SK-N-SH (cell line): Measurements from ENCODE around the gene TMEM62. TPM values are rescaled to one million over a fixed set of nuclear protein-coding genes. Genes with fewer than 3 reads are reported as not detected.

Experiments used
- CTCF ChIA-PET: fragments of 300-600, 350-600 bp; formaldehyde crosslinking; extraction: SDS; loops from one replicate; lab custom pipeline; 2021; lab: Yijun Ruan, JAX
- POLR2A ChIA-PET: fragments of 350-600 bp; sonication (Branson Sonifier 250); formaldehyde crosslinking; extraction: SDS; loops from one replicate; lab custom pipeline; 2020; ENCODE audit warnings: antibody characterized with exemption, inconsistent platforms; lab: Yijun Ruan, JAX
- DNase-seq: peaks from one replicate; pipeline ENCODE4 v3.0.0; 2012
- H2AFZ ChIP-seq: fragments of 200-600 bp; sonication (generic); 2 replicates; pipeline ENCODE4 v1.8.1; 2016; ENCODE audit warnings: antibody characterized with exemption, mild to moderate bottlenecking, low read depth
- H3F3A ChIP-seq: fragments of 200-600 bp; sonication (generic); replicated peaks from 2 replicates; pipeline ENCODE3; 2016; ENCODE audit warnings: antibody characterized with exemption, mild to moderate bottlenecking; ENCODE audit not compliant: insufficient read depth
- H3K27ac ChIP-seq, 2 experiments: fragments of 200-500 bp in 1 of 2; fragments of 200-600 bp in 1 of 2; sonication (Bioruptor generic) in 1 of 2; sonication (generic), shearing (Covaris generic) in 1 of 2; 2 replicates each; pipeline versions ENCODE4 v1.5.1 to v1.6.1; 2014 to 2016; ENCODE audit warnings: low read depth in 2 of 2, inconsistent platforms in 1 of 2, low read length in 1 of 2, mild to moderate bottlenecking in 1 of 2, mixed read lengths in 1 of 2
- H3K27me3 ChIP-seq: fragments of 200-600 bp; sonication (generic), shearing (Covaris generic); 2 replicates; pipeline ENCODE4 v1.6.1; 2016; ENCODE audit warnings: mixed run types; ENCODE audit not compliant: insufficient read depth
- H3K36me3 ChIP-seq, 2 experiments: fragments of 200-500 bp in 1 of 2; fragments of 200-600 bp in 1 of 2; sonication (Bioruptor generic) in 1 of 2; sonication (generic) in 1 of 2; replicated peaks in 1 of 2; 2 replicates each; pipeline versions ENCODE3 to v1.5.1; 2014 to 2016; ENCODE audit warnings: low read length in 1 of 2, mild to moderate bottlenecking in 1 of 2; ENCODE audit not compliant: insufficient read depth in 2 of 2, control insufficient read depth in 1 of 2
- H3K4me1 ChIP-seq, 2 experiments: fragments of 200-500 bp in 1 of 2; fragments of 200-600 bp in 1 of 2; sonication (Bioruptor generic) in 1 of 2; sonication (generic), shearing (Covaris generic) in 1 of 2; 2 replicates each; pipeline versions ENCODE4 v1.5.1 to v1.6.1; 2014 to 2016; ENCODE audit warnings: low read depth in 1 of 2, low read length in 1 of 2, mixed run types in 1 of 2; ENCODE audit not compliant: insufficient read depth in 2 of 2, control insufficient read depth in 1 of 2
- H3K4me2 ChIP-seq: fragments of 200-600 bp; sonication (generic), shearing (Covaris generic); 2 replicates; pipeline ENCODE4 v1.6.1; 2017; ENCODE audit warnings: mixed run types
- H3K4me3 ChIP-seq, 2 experiments: fragments of 200-500 bp in 1 of 2; fragments of 200-600 bp in 1 of 2; sonication (Bioruptor generic) in 1 of 2; sonication (generic), shearing (Covaris generic) in 1 of 2; 2 replicates each; pipeline versions ENCODE4 v1.5.1 to v1.8.1; 2014 to 2016; ENCODE audit warnings: low read depth in 2 of 2, inconsistent platforms in 1 of 2, low read length in 1 of 2, mild to moderate bottlenecking in 1 of 2, mixed read lengths in 1 of 2, moderate library complexity in 1 of 2
- H3K79me2 ChIP-seq: fragments of 200-600 bp; sonication (generic); 2 replicates; pipeline ENCODE4 v1.8.1; 2017; ENCODE audit warnings: mild to moderate bottlenecking; ENCODE audit not compliant: insufficient read depth
- H3K9ac ChIP-seq: fragments of 200-600 bp; sonication (generic); 2 replicates; pipeline ENCODE4 v1.6.1; 2017; ENCODE audit warnings: mixed run types
- H3K9me2 ChIP-seq: fragments of 200-600 bp; sonication (generic); 2 replicates; pipeline ENCODE4 v1.6.1; 2017; ENCODE audit warnings: mixed run types
- H3K9me3 ChIP-seq: fragments of 200-600 bp; sonication (generic); 2 replicates; pipeline ENCODE4 v1.6.1; 2017; ENCODE audit warnings: mixed run types, mild to moderate bottlenecking, moderate library complexity
- H4K20me1 ChIP-seq: fragments of 200-600 bp; sonication (generic); 2 replicates; pipeline ENCODE4 v1.6.1; 2017; ENCODE audit warnings: mild to moderate bottlenecking, mixed run types; ENCODE audit not compliant: insufficient read depth
- EP300 ChIP-seq, 2 experiments: IDR thresholded peaks; 2 replicates each; pipeline versions ENCODE4 v1.4.0 to v1.6.1; 2012; ENCODE audit warnings: borderline replicate concordance in 1 of 2, low read depth in 1 of 2, low read length in 1 of 2
- FOXJ3 ChIP-seq: sonication (generic); formaldehyde crosslinking; IDR thresholded peaks from 2 replicates; pipeline ENCODE4 v1.5.1; 2020; ENCODE audit warnings: mild to moderate bottlenecking, missing genetic modification reagents
- GATA2 ChIP-seq: sonication (generic); formaldehyde crosslinking; IDR thresholded peaks from 2 replicates; pipeline ENCODE4 v1.5.0; 2020; ENCODE audit warnings: mild to moderate bottlenecking, missing genetic modification reagents
- MEF2A ChIP-seq: IDR thresholded peaks from 2 replicates; pipeline ENCODE4 v1.4.0; 2012; ENCODE audit warnings: low read depth, borderline replicate concordance
- POLR2AphosphoS5 ChIP-seq: IDR thresholded peaks from 2 replicates; pipeline ENCODE4 v1.6.1; 2012; ENCODE audit warnings: low read depth, low read length
- RCOR1 ChIP-seq: fragments of 150-350 bp; IDR thresholded peaks from 2 replicates; pipeline ENCODE4 v1.6.1; 2017; ENCODE audit warnings: antibody characterized with exemption, low read length
- TAF1 ChIP-seq: IDR thresholded peaks from 2 replicates; pipeline ENCODE4 v1.6.1; 2012; ENCODE audit warnings: low read depth, mild to moderate bottlenecking, low read length, moderate library complexity, borderline replicate concordance
- WGBS: methylation state at CpG from one replicate; pipeline ENCODE4 v1.1.6; 2017; ENCODE audit warnings: low lambda C conversion rate; 5-methylcytosine and 5-hydroxymethylcytosine counted together
- polyA plus RNA-seq, 3 experiments: library from polyadenylated mRNA; depleted of rRNA; stranded (reverse); fragments of >200 nt; gene quantifications; 2 replicates each; pipeline ENCODE4 v1.2.3, GENCODE V29; 2012
- TF ChIP-seq, protein P1 (sequence below): fragments of 200-600 bp; sonication (generic); IDR thresholded peaks from 2 replicates; pipeline ENCODE4 v1.6.1; 2017; ENCODE audit warnings: antibody characterized with exemption, mild to moderate bottlenecking, moderate library complexity

The TMEM62 gene
- polyA plus RNA-seq, 1 of the 3 experiments (the other 2 are of a cell fraction) = 3.3 TPM

DNA sequence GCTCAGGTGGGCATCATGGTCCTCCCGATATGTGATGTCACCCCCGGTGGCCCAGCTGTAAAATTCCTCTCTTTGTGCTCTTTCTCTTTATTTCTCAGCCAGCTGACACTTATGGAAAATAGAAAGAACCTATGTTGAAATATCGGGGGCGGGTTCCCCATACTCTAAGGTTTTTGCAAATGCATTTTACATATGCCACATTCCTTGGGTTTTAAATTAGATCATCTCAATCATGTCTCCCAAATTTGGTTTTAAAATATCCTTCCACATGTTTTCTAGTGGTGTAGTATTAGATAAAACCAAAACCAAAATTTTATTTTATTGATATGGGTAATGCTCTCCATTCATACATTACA lies 4.4 kb upstream of the TMEM62 start:
- H3K9me3 ChIP-seq = no peaks in the 10 kb centered on the region
- no peak for DNase-seq
- 78% methylated on average over 4 of the region's 4 CpGs for WGBS
- no peaks in the 10 kb centered on the region for H4K20me1 ChIP-seq
- no peaks in the 10 kb centered on the region for H3F3A ChIP-seq
- H2AFZ ChIP-seq = no peak overlapping the region
- H3K4me1 ChIP-seq = no peaks in the 10 kb centered on the region; a peak in 2 of 4 replicates
- no peaks in the 10 kb centered on the region for H3K36me3 ChIP-seq
- TF ChIP-seq TAF1 = no peak
- H3K27ac ChIP-seq = no peak overlapping the region
- no peaks in the 10 kb centered on the region for H3K9me2 ChIP-seq
- ChIA-PET POLR2A (no interaction called here), CTCF (no interaction called here)
- H3K27me3 ChIP-seq = no peaks in the 10 kb centered on the region
- H3K4me3 ChIP-seq = no peak overlapping the region
- no peak overlapping the region for H3K4me2 ChIP-seq
- H3K79me2 ChIP-seq = no peaks in the 10 kb centered on the region
- H3K9ac ChIP-seq = no peak overlapping the region

DNA sequence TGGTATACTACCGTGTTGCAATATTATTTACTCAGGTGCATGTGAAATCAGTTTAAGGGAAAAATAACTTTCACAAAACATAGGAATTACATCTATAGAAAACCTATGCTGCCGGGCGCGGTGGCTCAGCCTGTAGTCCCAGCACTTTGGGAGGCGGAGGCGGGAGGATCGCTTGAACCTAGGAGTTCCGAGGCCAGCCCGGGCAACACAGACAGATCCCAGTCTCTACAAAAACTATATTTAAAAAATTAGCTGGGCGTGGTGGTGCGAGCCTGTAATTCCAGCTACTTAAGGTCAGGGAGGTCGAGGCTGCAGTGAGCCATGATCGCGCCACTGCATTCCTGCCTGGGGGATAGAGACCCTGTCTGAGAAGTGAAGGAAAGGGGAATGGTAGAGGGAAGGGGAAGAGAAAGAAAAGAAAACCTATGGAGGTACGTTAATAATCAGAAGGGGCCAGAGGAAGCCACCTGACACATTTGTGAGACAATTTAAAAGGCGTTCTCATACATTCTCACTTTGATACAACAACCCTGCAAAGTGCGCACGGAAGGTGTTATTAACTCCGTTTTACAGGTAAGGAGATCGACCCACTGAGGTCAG lies 456 bp upstream of the TMEM62 start:
- H3K27ac ChIP-seq = peak overlapping the region; percentile 12 to 71; a peak in 2 of 4 replicates
- TF ChIP-seq POLR2AphosphoS5 (no peak), RCOR1 (no peak), MEF2A (no peak), FOXJ3 (CRISPR knock-in tag) (no peak)
- H3K4me3 ChIP-seq = peak overlapping the region; percentile 78 to 94
- H3K27me3 ChIP-seq = no peaks in the 10 kb centered on the region
- no peaks in the 10 kb centered on the region for H3K9me2 ChIP-seq
- POLR2A ChIA-PET = no interaction called here
- peak; percentile 21 for DNase-seq
- H4K20me1 ChIP-seq = no peaks in the 10 kb centered on the region
- WGBS = 18% methylated on average over 20 of the region's 20 CpGs
- no peaks in the 10 kb centered on the region for H3K79me2 ChIP-seq
- CTCF ChIA-PET = interaction anchor here (1.2 to 1.3 kb wide), 2 partner anchors 9 to 11 kb away, joined by 4 to 5 read pairs; no protein-coding TSS in a partner anchor
- peak overlapping the region; percentile 99 for H2AFZ ChIP-seq
- H3K4me2 ChIP-seq = peak overlapping the region; percentile 93
- peaks cover 0 to 3% of the 10 kb centered on the region in 2 experiments; a peak in 2 of 4 replicates for H3K4me1 ChIP-seq
- H3K9me3 ChIP-seq = no peaks in the 10 kb centered on the region
- no peaks in the 10 kb centered on the region for H3F3A ChIP-seq
- H3K36me3 ChIP-seq = peaks cover 6 to 15% of the 10 kb centered on the region in 2 experiments
- peak overlapping the region; percentile 77 for H3K9ac ChIP-seq

DNA sequence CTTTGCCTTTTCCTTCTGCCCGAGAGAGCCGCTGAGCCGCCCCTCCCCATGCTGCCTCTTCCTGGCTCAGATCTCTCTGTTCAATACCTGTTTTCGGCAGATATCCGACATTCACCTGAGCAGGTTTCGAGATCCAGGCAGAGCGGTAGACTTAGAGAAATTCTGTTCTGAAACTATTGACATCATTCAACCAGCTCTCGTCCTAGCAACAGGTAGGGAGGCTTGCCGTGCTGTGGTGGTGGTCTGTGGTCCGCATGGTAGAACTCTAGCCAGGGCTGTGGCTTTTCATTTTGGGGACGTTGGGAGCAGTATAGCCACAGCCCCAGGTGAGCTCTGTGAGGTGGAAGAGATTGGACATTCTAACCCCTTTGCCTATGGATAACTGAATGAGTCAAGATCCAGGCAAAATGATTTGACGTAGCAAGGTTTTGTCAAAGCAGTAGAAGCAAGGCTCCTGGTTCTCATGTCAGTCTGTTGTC lies 810 bp downstream of the TMEM62 start:
- TF ChIP-seq, protein P1, sequence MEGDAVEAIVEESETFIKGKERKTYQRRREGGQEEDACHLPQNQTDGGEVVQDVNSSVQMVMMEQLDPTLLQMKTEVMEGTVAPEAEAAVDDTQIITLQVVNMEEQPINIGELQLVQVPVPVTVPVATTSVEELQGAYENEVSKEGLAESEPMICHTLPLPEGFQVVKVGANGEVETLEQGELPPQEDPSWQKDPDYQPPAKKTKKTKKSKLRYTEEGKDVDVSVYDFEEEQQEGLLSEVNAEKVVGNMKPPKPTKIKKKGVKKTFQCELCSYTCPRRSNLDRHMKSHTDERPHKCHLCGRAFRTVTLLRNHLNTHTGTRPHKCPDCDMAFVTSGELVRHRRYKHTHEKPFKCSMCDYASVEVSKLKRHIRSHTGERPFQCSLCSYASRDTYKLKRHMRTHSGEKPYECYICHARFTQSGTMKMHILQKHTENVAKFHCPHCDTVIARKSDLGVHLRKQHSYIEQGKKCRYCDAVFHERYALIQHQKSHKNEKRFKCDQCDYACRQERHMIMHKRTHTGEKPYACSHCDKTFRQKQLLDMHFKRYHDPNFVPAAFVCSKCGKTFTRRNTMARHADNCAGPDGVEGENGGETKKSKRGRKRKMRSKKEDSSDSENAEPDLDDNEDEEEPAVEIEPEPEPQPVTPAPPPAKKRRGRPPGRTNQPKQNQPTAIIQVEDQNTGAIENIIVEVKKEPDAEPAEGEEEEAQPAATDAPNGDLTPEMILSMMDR = no peak
- TF ChIP-seq GATA2 (CRISPR knock-in tag) = no peak
- TF ChIP-seq EP300 (IDR thresholded peaks at IDR 0.05; ENCODE audit: borderline replicate concordance in 1 of 2, low read depth in 1 of 2, low read length in 1 of 2) = no peak
- no peaks in the 10 kb centered on the region for H3F3A ChIP-seq
- peak overlapping the region in 1 of 2 experiments; percentile 71; a peak in 1 of 4 replicates for H3K27ac ChIP-seq
- H3K79me2 ChIP-seq = no peaks in the 10 kb centered on the region
- H3K4me2 ChIP-seq = peak overlapping the region; percentile 93
- no peaks in the 10 kb centered on the region for H3K9me2 ChIP-seq
- peak; percentile 40 for DNase-seq
- no peaks in the 10 kb centered on the region for H4K20me1 ChIP-seq
- 23% methylated on average over 7 of the region's 12 CpGs for WGBS
- H3K4me1 ChIP-seq = peaks cover 0 to 3% of the 10 kb centered on the region in 2 experiments; a peak in 2 of 4 replicates
- H3K4me3 ChIP-seq = peak overlapping the region; percentile 78 to 94
- no peaks in the 10 kb centered on the region for H3K9me3 ChIP-seq
- ChIA-PET CTCF (interaction anchor here (0.6 to 1.3 kb wide), 4 partner anchors 11 to 168 kb away, joined by 3 to 6 read pairs (median 4); no protein-coding TSS in a partner anchor), POLR2A (no interaction called here)
- H3K36me3 ChIP-seq = peaks cover 18 to 28% of the 10 kb centered on the region in 2 experiments
- H3K9ac ChIP-seq = peak overlapping the region; percentile 77
- H3K27me3 ChIP-seq = no peaks in the 10 kb centered on the region
- H2AFZ ChIP-seq = peak overlapping the region; percentile 99
